Fibroblast of the aortic adventitia (primary cell): ENCODE data around the gene RAPGEF6. TPM values are rescaled to one million over a fixed set of nuclear protein-coding genes. Genes with fewer than 3 reads are reported as not detected.

Source experiments
- DNase-seq: peaks from one replicate; pipeline ENCODE4 v3.0.0-alpha.2; 2010; ENCODE audit warnings: low read depth
- H3K4me3 ChIP-seq: 2 replicates; pipeline ENCODE4 v1.5.1; 2011; ENCODE audit warnings: low read depth, mild to moderate bottlenecking, control low read depth, low read length, moderate library complexity
- CTCF ChIP-seq: IDR thresholded peaks from 2 replicates; pipeline ENCODE4 v1.5.1; 2011; ENCODE audit warnings: mild to moderate bottlenecking, low read length, control low read depth, inconsistent platforms; ENCODE audit not compliant: insufficient read depth
- total RNA-seq: library from RNA; depleted of rRNA; stranded (reverse); fragments of >200 nt; gene quantifications from 2 replicates; pipeline ENCODE4 v1.2.3, GENCODE V29; 2012; ENCODE audit warnings: low replicate concordance

The RAPGEF6 gene
- total RNA-seq, 1 donor, result 17.5 TPM

GRCh38 chr5:131550606-131551005 lies 84.4 kb downstream of the RAPGEF6 start:
- no peak overlapping the region for H3K4me3 ChIP-seq
- TF ChIP-seq CTCF, result no peak
- DNase-seq, result no peak

- H3K4me3 ChIP-seq, result no peak overlapping the region
- no peak for DNase-seq
- TF ChIP-seq CTCF, result no peak
Observed at GRCh38 chr5:131548176-131548575, 86.9 kb downstream of the RAPGEF6 start.

- no peak for TF ChIP-seq CTCF
- DNase-seq, result peak; percentile 59
- H3K4me3 ChIP-seq, result no peak overlapping the region
Observed at GRCh38 chr5:131545845-131546244, 89.2 kb downstream of the RAPGEF6 start.

- no peak overlapping the region for H3K4me3 ChIP-seq
- no peak for TF ChIP-seq CTCF
- DNase-seq, result no peak
Observed at GRCh38 chr5:131542723-131543122, 92.3 kb downstream of the RAPGEF6 start.

- DNase-seq, result peak; percentile 78
- no peak overlapping the region for H3K4me3 ChIP-seq
- no peak for TF ChIP-seq CTCF
Observed at GRCh38 chr5:131541762-131542161, 93.3 kb downstream of the RAPGEF6 start.

- no peak for TF ChIP-seq CTCF
- H3K4me3 ChIP-seq, result no peak overlapping the region
- no peak for DNase-seq
Observed at GRCh38 chr5:131541071-131541470, 94.0 kb downstream of the RAPGEF6 start.

- no peak for DNase-seq
- H3K4me3 ChIP-seq, result no peak overlapping the region
- TF ChIP-seq CTCF, result no peak
Observed at GRCh38 chr5:131539251-131539650, 95.8 kb downstream of the RAPGEF6 start.
